Gastrocnemius medialis (tissue), 4 donors: Measurements from ENCODE around the gene MSMB.

Experiments
- CTCF ChIP-seq, 5 experiments: fragments of 450-650 bp in 3 of 5; fragments of 200-600 bp in 2 of 5; sonication (generic) in 2 of 5; IDR thresholded peaks in 4 of 5; conservative IDR thresholded peaks in 1 of 5; 1 replicate in 4 of 5; 2 replicates in 1 of 5; pipeline ENCODE4 v1.5.1; 2016 to 2019; ENCODE audit warnings: antibody characterized with exemption in 5 of 5, mild to moderate bottlenecking in 3 of 5, moderate library complexity in 3 of 5
- POLR2A ChIP-seq, 2 donors: fragments of 450-650 bp; IDR thresholded peaks; one replicate each; pipeline ENCODE4 v1.6.1; 2017; ENCODE audit warnings: antibody characterized with exemption in 2 of 2, mild to moderate bottlenecking in 2 of 2, moderate library complexity in 2 of 2

- TF ChIP-seq CTCF (IDR thresholded peaks at IDR 0.05 in 4 of 5, conservative IDR thresholded peaks at IDR 0.05 in 1 of 5) = no peak
- TF ChIP-seq POLR2A (IDR thresholded peaks at IDR 0.05) = no peak
These were observed 9.9 kb downstream of the MSMB start for GRCh38 chr10:46035923-46036849.
